CD8-positive, alpha-beta memory T cell (primary cell): ENCODE measurements around the gene ARHGAP9. TPM values are rescaled to one million over a fixed set of nuclear protein-coding genes. Genes with fewer than 3 reads are reported as not detected.
"Not testable (repeated sequence)": the region's sequence is repeated elsewhere in the genome, so short reads cannot be mapped to it uniquely, and the experiment has no call there.

Experiments
- CTCF ChIA-PET: fragments of 350-600 bp; sonication (Branson Sonifier 250); formaldehyde crosslinking; loops from one replicate; lab custom pipeline; 2021; ENCODE audit warnings: antibody characterized with exemption; lab: Charles Lee
- POLR2A ChIA-PET: fragments of 350-600 bp; sonication (Branson Sonifier 250); formaldehyde crosslinking; loops from one replicate; lab custom pipeline; 2021; ENCODE audit warnings: antibody characterized with exemption; lab: Charles Lee
- DNase-seq, 5 donors: peaks; one replicate each; pipeline versions ENCODE4 v3.0.0 to v3.0.0-alpha.2; 2020 to 2022; ENCODE audit warnings: mixed read lengths in 1 of 5
- H3K27ac ChIP-seq: one replicate; pipeline ENCODE4 v1.7.0; 2013; ENCODE audit warnings: low read depth, mild to moderate bottlenecking, low read length, moderate library complexity
- H3K27me3 ChIP-seq: 2 replicates; pipeline ENCODE4 v1.7.0; 2013; ENCODE audit warnings: low read length, mild to moderate bottlenecking; ENCODE audit not compliant: insufficient read depth, poor library complexity, severe bottlenecking
- H3K36me3 ChIP-seq: 2 replicates; pipeline ENCODE4 v1.7.0; 2013; ENCODE audit warnings: mild to moderate bottlenecking, low read length, moderate library complexity; ENCODE audit not compliant: insufficient read depth
- H3K4me1 ChIP-seq: 2 replicates; pipeline ENCODE4 v1.7.0; 2013; ENCODE audit warnings: mild to moderate bottlenecking, low read length, moderate library complexity; ENCODE audit not compliant: insufficient read depth
- H3K4me3 ChIP-seq: 2 replicates; pipeline ENCODE4 v1.7.0; 2013; ENCODE audit warnings: mild to moderate bottlenecking, low read length
- H3K9me3 ChIP-seq: 2 replicates; pipeline ENCODE4 v1.7.0; 2013; ENCODE audit warnings: mild to moderate bottlenecking, low read length
- H3K27ac Mint-ChIP-seq, 8 donors: one replicate each; pipeline ENCODE4 v1.8.0; 2020 to 2021; ENCODE audit warnings: mixed read lengths in 8 of 8, mild to moderate bottlenecking in 6 of 8, inconsistent platforms in 3 of 8, moderate library complexity in 3 of 8
- H3K27me3 Mint-ChIP-seq, 2 donors: one replicate each; pipeline ENCODE4 v1.8.0; 2020 to 2021; ENCODE audit warnings: mixed read lengths in 2 of 2, mild to moderate bottlenecking in 1 of 2, moderate library complexity in 1 of 2
- H3K36me3 Mint-ChIP-seq, 3 donors: one replicate each; pipeline ENCODE4 v1.8.0; 2020 to 2021; ENCODE audit warnings: mixed read lengths in 3 of 3, inconsistent platforms in 1 of 3, mild to moderate bottlenecking in 1 of 3
- H3K4me1 Mint-ChIP-seq, 3 donors: one replicate each; pipeline ENCODE4 v1.8.0; 2020 to 2021; ENCODE audit warnings: mixed read lengths in 3 of 3, inconsistent platforms in 1 of 3, mild to moderate bottlenecking in 1 of 3
- H3K4me3 Mint-ChIP-seq, 7 donors: one replicate each; pipeline ENCODE4 v1.8.0; 2020 to 2021; ENCODE audit warnings: mixed read lengths in 7 of 7, mild to moderate bottlenecking in 6 of 7, moderate library complexity in 4 of 7, inconsistent platforms in 2 of 7
- H3K9me3 Mint-ChIP-seq, 5 donors: one replicate each; pipeline ENCODE4 v1.8.0; 2020 to 2022; ENCODE audit warnings: mixed read lengths in 5 of 5, mild to moderate bottlenecking in 3 of 5, moderate library complexity in 2 of 5, inconsistent platforms in 1 of 5
- polyA plus RNA-seq: library from polyadenylated mRNA; unstranded; fragments of 300-500 nt; fragmentation: Illumina TruSeq; gene quantifications from one replicate; pipeline ENCODE4 v1.2.3, GENCODE V29; 2021
- total RNA-seq, 2 experiments: library from RNA; stranded (reverse); gene quantifications; one replicate each; pipeline ENCODE4 v1.2.3, GENCODE V29; 2021

The ARHGAP9 gene
- total and polyA plus RNA-seq, 3 experiments from 2014 or later: 116 to 181 (median 121) TPM

DNA sequence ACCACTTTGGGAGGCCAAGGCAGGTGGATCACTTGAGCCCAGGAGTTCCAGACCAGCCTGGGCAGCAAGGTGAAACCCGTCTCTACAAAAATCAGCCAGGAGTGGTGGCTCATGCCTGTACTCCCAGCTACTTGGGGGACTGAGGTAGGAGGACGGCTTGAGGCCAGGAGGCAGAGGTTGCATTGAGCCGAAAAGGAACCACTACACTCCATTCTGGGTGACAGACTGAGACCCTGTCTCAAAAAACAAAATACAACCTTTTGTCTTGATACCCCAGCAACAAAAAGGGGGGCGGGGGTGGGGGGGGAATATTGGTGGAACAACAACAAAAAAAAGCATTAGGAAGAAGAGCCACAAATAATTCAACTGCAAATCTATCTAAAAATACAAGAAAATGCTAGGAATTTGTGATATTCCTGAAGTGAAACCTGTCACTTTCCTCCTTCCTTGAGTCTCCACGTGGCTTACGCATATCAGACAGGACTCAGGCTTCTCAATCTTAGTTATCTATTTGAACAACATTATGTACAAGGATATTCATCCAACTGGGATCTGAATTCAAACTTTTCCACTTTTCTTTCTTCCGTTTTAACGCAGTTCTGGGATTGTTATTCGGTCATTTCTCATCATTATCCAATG, 50.1 kb downstream of the ARHGAP9 start:
- peak overlapping the region; percentile 85 for H3K27ac ChIP-seq
- H3K27me3 ChIP-seq: no peaks in the 10 kb centered on the region
- ChIA-PET POLR2A (interaction anchor here (0.6 to 1.4 kb wide), 2 partner anchors 29 to 149 kb away, joined by 4 to 6 read pairs; no protein-coding TSS in a partner anchor), CTCF (interaction anchor here (0.7 to 1.5 kb wide), 6 partner anchors 11 to 215 kb away, joined by 3 to 6 read pairs (median 4); partner anchors contain the start of genes GLI1 and INHBE)
- no peak for DNase-seq
- H3K27me3 Mint-ChIP-seq: no peaks in the 10 kb centered on the region
- no peaks in the 10 kb centered on the region for H3K9me3 Mint-ChIP-seq
- peak overlapping the region; percentile 54 for H3K4me3 ChIP-seq
- H3K36me3 ChIP-seq: no peaks in the 10 kb centered on the region
- H3K4me1 ChIP-seq: peaks cover 24% of the 10 kb centered on the region
- H3K9me3 ChIP-seq: no peaks in the 10 kb centered on the region
- H3K4me3 Mint-ChIP-seq: peak overlapping the region; percentile 85 to 100 (median 99)
- H3K27ac Mint-ChIP-seq: peak overlapping the region; percentile 91 to 100 (median 100)
- peaks cover 0 to 27% (median 0%) of the 10 kb centered on the region in 3 donors for H3K36me3 Mint-ChIP-seq
- H3K4me1 Mint-ChIP-seq: peaks cover 42 to 59% (median 47%) of the 10 kb centered on the region in 3 donors

DNA sequence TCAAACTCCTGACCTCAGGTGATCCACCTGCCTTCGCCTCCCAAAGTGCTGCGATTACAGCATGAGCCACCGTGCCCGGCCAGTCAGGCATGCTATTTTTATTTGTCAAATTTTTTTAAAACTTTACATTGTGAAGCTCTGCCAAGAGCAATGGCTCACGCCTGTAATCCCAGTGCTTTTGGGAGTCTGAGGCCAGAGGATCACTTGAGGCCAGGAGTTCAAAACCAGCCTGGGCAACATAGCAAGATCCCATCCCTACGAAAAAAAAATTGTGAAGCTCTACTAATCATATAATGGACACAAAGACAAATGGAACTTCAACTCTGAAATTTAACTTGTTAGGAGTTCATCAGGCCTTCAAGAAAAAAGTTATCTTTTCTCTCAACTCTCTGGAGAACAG, 50.7 kb downstream of the ARHGAP9 start:
- POLR2A ChIA-PET: no interaction called here
- peak overlapping the region; percentile 71 to 100 (median 98) for H3K4me3 Mint-ChIP-seq
- Histone ChIP-seq H3K9me3 (no peaks in the 10 kb centered on the region), H3K27me3 (no peaks in the 10 kb centered on the region), H3K4me3 (no peak overlapping the region), H3K27ac (no peak overlapping the region), H3K36me3 (no peaks in the 10 kb centered on the region), H3K4me1 (peaks cover 24% of the 10 kb centered on the region)
- peaks cover 44 to 61% (median 51%) of the 10 kb centered on the region in 3 donors for H3K4me1 Mint-ChIP-seq
- DNase-seq: no peak
- H3K36me3 Mint-ChIP-seq: peaks cover 0 to 33% (median 2%) of the 10 kb centered on the region in 3 donors
- H3K9me3 Mint-ChIP-seq: no peaks in the 10 kb centered on the region
- CTCF ChIA-PET: interaction anchor here (1.1 to 1.5 kb wide), 4 partner anchors 10 to 29 kb away, joined by 3 to 6 read pairs (median 4); partner anchors contain the start of gene GLI1
- H3K27ac Mint-ChIP-seq: peak overlapping the region; percentile 72 to 100 (median 100)
- H3K27me3 Mint-ChIP-seq: no peaks in the 10 kb centered on the region

DNA sequence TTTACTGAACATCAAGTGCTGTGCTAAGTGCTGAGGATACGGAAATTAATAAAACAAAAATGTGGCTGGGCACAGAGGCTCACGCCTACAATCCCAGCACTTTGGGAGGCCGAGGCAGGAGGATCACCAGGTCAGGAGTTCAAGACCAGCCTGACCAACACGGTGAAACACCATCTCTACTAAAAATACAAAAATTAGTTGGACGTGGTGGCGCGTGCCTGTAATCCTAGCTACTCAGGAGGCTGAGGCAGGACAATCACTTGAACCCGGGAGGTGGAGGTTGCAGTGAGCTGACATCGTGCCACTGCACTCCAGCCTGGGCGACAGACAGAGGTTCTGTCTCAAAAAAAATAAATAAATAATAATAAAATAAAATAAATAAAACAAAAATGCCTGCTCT, 52.7 kb downstream of the ARHGAP9 start:
- H3K27ac Mint-ChIP-seq: peak overlapping the region in 5 of 8 donors; percentile 6 to 78 (median 30)
- H3K27ac ChIP-seq, H3K27me3 Mint-ChIP-seq, POLR2A ChIA-PET, H3K4me3 ChIP-seq, H3K9me3 ChIP-seq, H3K27me3 ChIP-seq, H3K9me3 Mint-ChIP-seq, H3K36me3 ChIP-seq, H3K4me3 Mint-ChIP-seq, DNase-seq: not testable (repeated sequence)
- CTCF ChIA-PET: interaction anchor here (1.9 kb wide), 1 partner anchor 26 kb away, joined by 4 read pairs; no protein-coding TSS in a partner anchor
- peaks cover 0 to 46% (median 10%) of the 10 kb centered on the region in 3 donors for H3K36me3 Mint-ChIP-seq
- peaks cover 24% of the 10 kb centered on the region for H3K4me1 ChIP-seq
- H3K4me1 Mint-ChIP-seq: peaks cover 50 to 64% (median 56%) of the 10 kb centered on the region in 3 donors

Other genes starting within 250 kb of the ARHGAP9 start
- gene STAC3, start 228.7 kb downstream of the ARHGAP9 start, total RNA-seq: 1 to 10 TPM in 1 of 2 experiments, under 1 TPM in 1; 0.96 to 1.4 TPM
- gene STAC3, start 228.7 kb downstream of the ARHGAP9 start, polyA plus RNA-seq: not detected
- 10 to 100 TPM; 28.2 to 36.8 TPM for gene R3HDM2, start 48.8 kb downstream of the ARHGAP9 start, total RNA-seq
- gene R3HDM2, start 48.8 kb downstream of the ARHGAP9 start, polyA plus RNA-seq: 15.1 TPM
- under 1 TPM; 0.11 TPM for gene INHBC, start 45.1 kb downstream of the ARHGAP9 start, total RNA-seq
- gene INHBC, start 45.1 kb downstream of the ARHGAP9 start, polyA plus RNA-seq: not detected
- gene INHBE, start 24.6 kb downstream of the ARHGAP9 start, total RNA-seq: under 1 TPM; 0.38 to 0.61 TPM
- gene INHBE, start 24.6 kb downstream of the ARHGAP9 start, polyA plus RNA-seq: not detected
- under 1 TPM; 0.55 to 0.75 TPM for gene GLI1, start 20.1 kb downstream of the ARHGAP9 start, total RNA-seq
- 0.32 TPM for gene GLI1, start 20.1 kb downstream of the ARHGAP9 start, polyA plus RNA-seq
- gene MARS1, start 8.2 kb upstream of the ARHGAP9 start, total RNA-seq: 100 to 1,000 TPM; 386 to 398 TPM
- gene MARS1, start 8.2 kb upstream of the ARHGAP9 start, polyA plus RNA-seq: 89.8 TPM
- gene DDIT3, start 40.6 kb upstream of the ARHGAP9 start, total RNA-seq: 10 to 100 TPM; 12.7 to 13.2 TPM
- gene DDIT3, start 40.6 kb upstream of the ARHGAP9 start, polyA plus RNA-seq: 11.7 TPM
- gene MBD6, start 43.0 kb upstream of the ARHGAP9 start, total RNA-seq: 10 to 100 TPM; 49.0 to 54.7 TPM
- 4.2 TPM for gene MBD6, start 43.0 kb upstream of the ARHGAP9 start, polyA plus RNA-seq
- gene DCTN2, start 67.3 kb upstream of the ARHGAP9 start, total RNA-seq: 10 to 100 TPM; 98.7 to 99.3 TPM
- gene DCTN2, start 67.3 kb upstream of the ARHGAP9 start, polyA plus RNA-seq: 80.8 TPM
- gene KIF5A, start 70.2 kb upstream of the ARHGAP9 start, total RNA-seq: 1 to 10 TPM; 1.8 to 2.1 TPM
- gene KIF5A, start 70.2 kb upstream of the ARHGAP9 start, polyA plus RNA-seq: 0.12 TPM
- 10 to 100 TPM; 24.7 to 29.7 TPM for gene PIP4K2C, start 111.3 kb upstream of the ARHGAP9 start, total RNA-seq
- gene PIP4K2C, start 111.3 kb upstream of the ARHGAP9 start, polyA plus RNA-seq: 40.6 TPM
- gene DTX3, start 125.0 kb upstream of the ARHGAP9 start, total RNA-seq: 10 to 100 TPM; 16.7 to 18.3 TPM
- gene DTX3, start 125.0 kb upstream of the ARHGAP9 start, polyA plus RNA-seq: 7.2 TPM
- 1 to 10 TPM; 1.4 to 1.9 TPM for gene ARHGEF25, start 131.6 kb upstream of the ARHGAP9 start, total RNA-seq
- gene ARHGEF25, start 131.6 kb upstream of the ARHGAP9 start, polyA plus RNA-seq: not detected
- 1 to 10 TPM; 2.9 to 4.1 TPM for gene B4GALNT1, start 153.3 kb upstream of the ARHGAP9 start, total RNA-seq
- not detected for gene B4GALNT1, start 153.3 kb upstream of the ARHGAP9 start, polyA plus RNA-seq
- gene OS9, start 214.3 kb upstream of the ARHGAP9 start, total RNA-seq: 100 to 1,000 TPM in 1 of 2 experiments, 10 to 100 TPM in 1; 96.8 to 103 TPM
- 86.9 TPM for gene OS9, start 214.3 kb upstream of the ARHGAP9 start, polyA plus RNA-seq